H1 (cell line): Measurements from ENCODE around the gene RAET1G. TPM values are rescaled to one million over a fixed set of nuclear protein-coding genes. Genes with fewer than 3 reads are reported as not detected.
"Not testable (repeated sequence)": the region's sequence is repeated elsewhere in the genome, so short reads cannot be mapped to it uniquely, and the experiment has no call there.

Experiments
- CTCF ChIA-PET: fragments of 300-600 bp; sonication (Branson Sonifier 250); formaldehyde crosslinking; loops from one replicate; lab custom pipeline; 2021; ENCODE audit not compliant: partially characterized antibody; lab: Charles Lee
- POLR2A ChIA-PET: fragments of 300-600 bp; sonication (Branson Sonifier 250); formaldehyde crosslinking; loops from one replicate; lab custom pipeline; 2021; ENCODE audit warnings: inconsistent platforms; ENCODE audit not compliant: partially characterized antibody; lab: Charles Lee
- DNase-seq, 2 experiments: peaks; one replicate each; pipeline versions ENCODE4 v3.0.0 to v3.0.0-alpha.2; 2010 to 2022; ENCODE audit warnings: low spot score in 2 of 2, low read depth in 1 of 2, mixed read lengths in 1 of 2
- FAIRE-seq: peaks from 2 replicates; lab custom pipeline; 2011; peaks lifted over from hg19 to GRCh38; lab: Jason Lieb, UNC
- H2AFZ ChIP-seq: 2 replicates; pipeline ENCODE4 v1.8.1; 2012; ENCODE audit warnings: low read length, inconsistent platforms
- H2AK5ac ChIP-seq: 2 replicates; pipeline ENCODE4 v1.6.1; 2013; ENCODE audit warnings: low read depth, low read length
- H2BK120ac ChIP-seq: replicated peaks from 2 replicates; pipeline ENCODE3; 2013; ENCODE audit warnings: low read depth, low read length, inconsistent platforms
- H2BK12ac ChIP-seq: 2 replicates; pipeline ENCODE4 v1.6.1; 2013; ENCODE audit warnings: low read depth, low read length
- H2BK15ac ChIP-seq: 2 replicates; pipeline ENCODE4 v1.6.1; 2013; ENCODE audit warnings: low read length
- H2BK20ac ChIP-seq: 2 replicates; pipeline ENCODE4 v1.6.1; 2013; ENCODE audit warnings: low read length
- H2BK5ac ChIP-seq: 2 replicates; pipeline ENCODE4 v1.6.1; 2013; ENCODE audit warnings: low read depth, low read length
- H3K14ac ChIP-seq: 2 replicates; pipeline ENCODE4 v1.6.1; 2013; ENCODE audit warnings: inconsistent platforms; ENCODE audit not compliant: insufficient read length
- H3K18ac ChIP-seq: 2 replicates; pipeline ENCODE4 v1.6.1; 2013; ENCODE audit warnings: low read length; ENCODE audit errors: extremely low read depth
- H3K23ac ChIP-seq: 2 replicates; pipeline ENCODE4 v1.6.1; 2013; ENCODE audit warnings: inconsistent platforms; ENCODE audit not compliant: insufficient read length
- H3K23me2 ChIP-seq: 2 replicates; pipeline ENCODE4 v1.6.1; 2013; ENCODE audit warnings: low read depth, low read length
- H3K27ac ChIP-seq: 2 replicates; pipeline ENCODE4 v1.6.1; 2011; ENCODE audit warnings: low read depth, low read length, inconsistent platforms
- H3K27me3 ChIP-seq, 4 experiments: replicated peaks in 1 of 4; 1 replicate in 1 of 4; 2 replicates in 3 of 4; pipeline versions ENCODE4 v1.6.1 to v1.8.1; 2011 to 2013; ENCODE audit warnings: low read length in 3 of 4, mild to moderate bottlenecking in 3 of 4, inconsistent platforms in 2 of 4, mixed read lengths in 2 of 4, moderate library complexity in 1 of 4; ENCODE audit not compliant: control insufficient read depth in 3 of 4, insufficient read depth in 3 of 4; ENCODE audit errors: extremely low read depth in 1 of 4
- H3K36me3 ChIP-seq, 4 experiments: 2 replicates each; pipeline versions ENCODE4 v1.6.1 to v1.8.1; 2011 to 2013; ENCODE audit warnings: mild to moderate bottlenecking in 4 of 4, low read length in 3 of 4, moderate library complexity in 2 of 4, control low read depth in 1 of 4, inconsistent platforms in 1 of 4; ENCODE audit not compliant: insufficient read depth in 4 of 4, control insufficient read depth in 2 of 4
- H3K4ac ChIP-seq: replicated peaks from 2 replicates; pipeline ENCODE3; 2013; ENCODE audit warnings: low read length, low read depth, mixed read lengths, inconsistent platforms; ENCODE audit not compliant: insufficient read length
- H3K4me1 ChIP-seq, 4 experiments: replicated peaks in 1 of 4; 1 replicate in 1 of 4; 2 replicates in 3 of 4; pipeline versions ENCODE4 v1.6.1 to v1.8.1; 2011 to 2013; ENCODE audit warnings: low read length in 3 of 4, inconsistent platforms in 2 of 4, mixed read lengths in 1 of 4; ENCODE audit not compliant: insufficient read depth in 4 of 4, control insufficient read depth in 3 of 4
- H3K4me2 ChIP-seq, 2 experiments: 2 replicates each; pipeline versions ENCODE4 v1.6.1 to v1.8.1; 2011 to 2013; ENCODE audit warnings: low read depth in 2 of 2, low read length in 2 of 2, control low read depth in 1 of 2, inconsistent platforms in 1 of 2, mild to moderate bottlenecking in 1 of 2; ENCODE audit not compliant: insufficient read depth in 1 of 2
- H3K4me3 ChIP-seq, 4 experiments: fragments of 200-600, 300-600 bp in 1 of 4; sonication (generic), shearing (Covaris generic), sonication (Bioruptor Twin) in 1 of 4; 2 replicates each; pipeline versions ENCODE4 v1.5.1 to v1.8.1; 2011 to 2016; ENCODE audit warnings: low read length in 4 of 4, low read depth in 3 of 4, control low read depth in 2 of 4, inconsistent platforms in 2 of 4, mild to moderate bottlenecking in 2 of 4, mixed read lengths in 1 of 4, moderate library complexity in 1 of 4; ENCODE audit not compliant: insufficient read depth in 2 of 4; ENCODE audit errors: extremely low read depth in 1 of 4
- H3K56ac ChIP-seq: replicated peaks from 2 replicates; pipeline ENCODE3; 2013; ENCODE audit warnings: low read depth, mild to moderate bottlenecking, mixed read lengths, low read length, inconsistent platforms; ENCODE audit not compliant: insufficient read length
- H3K79me1 ChIP-seq: 2 replicates; pipeline ENCODE4 v1.6.1; 2013; ENCODE audit warnings: low read depth, low read length, control low read depth
- H3K79me2 ChIP-seq, 2 experiments: 2 replicates each; pipeline versions ENCODE4 v1.6.1 to v1.8.1; 2012 to 2013; ENCODE audit warnings: low read length in 2 of 2, mild to moderate bottlenecking in 2 of 2, inconsistent platforms in 1 of 2; ENCODE audit not compliant: insufficient read depth in 2 of 2, control insufficient read depth in 1 of 2
- H3K9ac ChIP-seq, 4 experiments: replicated peaks in 1 of 4; 1 replicate in 1 of 4; 2 replicates in 3 of 4; pipeline versions ENCODE4 v1.6.1 to v1.8.1; 2011 to 2013; ENCODE audit warnings: low read depth in 3 of 4, low read length in 3 of 4, control low read depth in 2 of 4, mild to moderate bottlenecking in 2 of 4, moderate library complexity in 2 of 4, inconsistent platforms in 1 of 4; ENCODE audit errors: extremely low read depth in 1 of 4
- H3K9me3 ChIP-seq, 2 experiments: 2 replicates each; pipeline versions ENCODE4 v1.6.1 to v1.8.1; 2012 to 2013; ENCODE audit warnings: mild to moderate bottlenecking in 2 of 2, moderate library complexity in 2 of 2, control low read depth in 1 of 2, inconsistent platforms in 1 of 2, low read depth in 1 of 2, low read length in 1 of 2, mixed read lengths in 1 of 2; ENCODE audit not compliant: insufficient read depth in 2 of 2
- H4K20me1 ChIP-seq, 2 experiments: replicated peaks in 1 of 2; 2 replicates each; pipeline versions ENCODE3 to v1.8.1; 2011 to 2013; ENCODE audit warnings: inconsistent platforms in 2 of 2, low read length in 2 of 2, mild to moderate bottlenecking in 1 of 2; ENCODE audit not compliant: insufficient read depth in 2 of 2, control insufficient read depth in 1 of 2
- H4K5ac ChIP-seq: 2 replicates; pipeline ENCODE4 v1.6.1; 2013; ENCODE audit warnings: low read length, low read depth, mixed read lengths, inconsistent platforms; ENCODE audit not compliant: insufficient read length
- H4K8ac ChIP-seq: 2 replicates; pipeline ENCODE4 v1.8.0; 2013; ENCODE audit warnings: mild to moderate bottlenecking, moderate library complexity, low read length, inconsistent platforms; ENCODE audit not compliant: insufficient read depth; ENCODE audit errors: extremely low read depth
- H4K91ac ChIP-seq: replicated peaks from 2 replicates; pipeline ENCODE3; 2013; ENCODE audit warnings: low read length, mixed read lengths, inconsistent platforms; ENCODE audit not compliant: insufficient read length
- BACH1 ChIP-seq: IDR thresholded peaks from 2 replicates; pipeline ENCODE4 v1.6.1; 2012; ENCODE audit warnings: low read length, improper control_type of control experiment
- CREB1 ChIP-seq: IDR thresholded peaks from 2 replicates; pipeline ENCODE4 v1.6.1; 2012; ENCODE audit warnings: inconsistent platforms
- MAX ChIP-seq: IDR thresholded peaks from 2 replicates; pipeline ENCODE4 v1.6.1; 2012; ENCODE audit warnings: inconsistent platforms
- POU5F1 ChIP-seq: IDR thresholded peaks from 2 replicates; pipeline ENCODE4 v1.6.1; 2011; ENCODE audit warnings: low read depth, mild to moderate bottlenecking, low read length, moderate library complexity
- SP2 ChIP-seq: IDR thresholded peaks from 2 replicates; pipeline ENCODE4 v1.6.1; 2012; ENCODE audit warnings: mild to moderate bottlenecking, low read length, inconsistent platforms
- WGBS, 2 experiments: shearing (Covaris generic) in 1 of 2; methylation state at CpG; one replicate each; pipeline versions ENCODE4 v1.1.6 to v1.1.7; 2013 to 2015; ENCODE audit warnings: low lambda C conversion rate in 2 of 2, mixed read lengths in 2 of 2, inconsistent platforms in 1 of 2, low coverage in 1 of 2, missing lambda C conversion rate in 1 of 2; ENCODE audit not compliant: insufficient replicate concordance in 2 of 2, insufficient coverage in 1 of 2, insufficient read length in 1 of 2; ENCODE audit errors: extremely low coverage in 1 of 2, missing lambda C conversion rate in 1 of 2; 5-methylcytosine and 5-hydroxymethylcytosine counted together
- polyA plus RNA-seq, 7 experiments: library from polyadenylated mRNA; depleted of rRNA in 3 of 7; stranded (reverse) in 5 of 7; unstranded in 2 of 7; fragments of >200 nt in 5 of 7; fragments of 200-250 nt in 2 of 7; gene quantifications; 1 replicate in 5 of 7; 2 replicates in 1 of 7; 4 replicates in 1 of 7; pipeline versions ENCODE4 v1.2.1 to v1.2.3, GENCODE V29; 2011 to 2013; ENCODE audit warnings: missing spikeins in 2 of 7, mixed read lengths in 2 of 7
- total RNA-seq: library from RNA; stranded (reverse); fragmentation: NEBNext Ultra II Directional; extraction: Animal tissue kit (Norgen Biotek cat#: 25700); gene quantifications from 2 replicates; pipeline ENCODE4 v1.2.1, GENCODE V29; 2021

The RAET1G gene
- total and polyA plus RNA-seq, 2 of the 8 experiments (the other 6 are each of a cell fraction or from before 2014, with no cell fraction given), result 0.08 TPM; not detected in 1

- TF ChIP-seq MAX (no peak), CREB1 (no peak), POU5F1 (no peak), SP2 (no peak), BACH1 (no peak)
These were observed 37.6 kb upstream of the RAET1G start (continued) for GRCh38 chr6:149960488-149960887.

DNA sequence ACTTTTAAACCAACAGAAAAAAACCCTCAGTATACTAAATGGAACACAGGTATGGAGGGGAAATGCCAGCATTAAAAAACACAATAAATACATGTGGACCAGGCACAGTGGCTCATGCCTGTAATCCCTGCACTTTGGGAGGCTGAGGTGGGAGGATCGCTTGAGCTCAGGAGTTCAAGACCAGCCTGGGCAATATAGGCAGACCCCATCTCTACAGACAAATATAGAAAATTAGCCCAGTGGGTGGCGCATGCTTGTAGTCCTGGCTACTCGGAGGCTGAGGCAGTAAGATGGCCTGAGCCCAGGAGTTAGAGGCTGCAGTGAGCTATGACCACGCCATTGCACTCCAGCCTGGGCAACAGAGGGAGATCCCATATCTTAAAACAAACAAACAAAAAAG lies 36.9 kb upstream of the RAET1G start:
- H4K5ac ChIP-seq, H3K23me2 ChIP-seq, H3K79me1 ChIP-seq, H3K14ac ChIP-seq, H2AFZ ChIP-seq, H4K91ac ChIP-seq, H3K4me2 ChIP-seq, H2BK12ac ChIP-seq, H3K9ac ChIP-seq, H3K79me2 ChIP-seq, H2AK5ac ChIP-seq, H3K18ac ChIP-seq, H2BK15ac ChIP-seq, H3K4me3 ChIP-seq, H3K27ac ChIP-seq, H3K23ac ChIP-seq, FAIRE-seq, H3K9me3 ChIP-seq, H2BK20ac ChIP-seq, H3K4ac ChIP-seq, H4K8ac ChIP-seq, H4K20me1 ChIP-seq, H3K36me3 ChIP-seq, H2BK5ac ChIP-seq, POLR2A ChIA-PET, DNase-seq, H3K56ac ChIP-seq, H2BK120ac ChIP-seq: not testable (repeated sequence)
- H3K27me3 ChIP-seq, result peaks cover 32 to 80% (median 62%) of the 10 kb centered on the region in 4 experiments
- peaks cover 0 to 11% (median 9%) of the 10 kb centered on the region in 4 experiments; a peak in 5 of 7 replicates for H3K4me1 ChIP-seq
- CTCF ChIA-PET, result interaction anchor here (1.0 to 2.3 kb wide), 2 partner anchors 8 to 125 kb away, joined by 3 to 11 read pairs; no protein-coding TSS in a partner anchor
- WGBS, 2 experiments, result 63% methylated on average over 4 of the region's 4 CpGs; no CpG with 5 or more reads in 1 of the 2 experiments
